Activated CD8-positive, alpha-beta memory T cell treated with anti-CD3 and anti-CD28 coated beads for 24 hours (primary cell): Measurements from ENCODE around the gene AK9.

Experiments used
- DNase-seq: peaks from one replicate; pipeline ENCODE4 v3.0.0-alpha.2; 2020

AK9 gene

GRCh38 chr6:109508166-109508860 is 182.7 kb downstream of the AK9 start:
- DNase-seq = no peak

- DNase-seq = no peak
These were observed 183.4 kb downstream of the AK9 start for GRCh38 chr6:109507490-109508072.

DNA sequence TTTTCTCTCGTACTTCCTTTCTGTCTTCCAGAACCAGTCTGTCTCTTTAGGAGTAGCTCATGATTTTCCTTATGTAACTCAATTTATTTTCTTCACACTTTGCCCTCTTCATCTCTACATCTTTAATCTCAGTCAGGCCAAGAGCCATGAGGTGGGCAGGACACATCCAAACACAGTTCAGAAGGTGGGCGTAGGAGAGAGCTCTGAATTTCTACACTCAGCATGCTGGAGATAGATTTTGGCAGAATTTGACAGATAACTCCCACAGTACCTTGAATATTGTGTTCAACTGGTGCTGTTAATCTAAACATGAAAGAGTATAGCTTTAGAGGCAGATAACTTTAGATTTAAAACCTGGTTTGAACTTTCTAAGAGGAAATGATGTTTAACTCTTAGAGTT is 184.2 kb downstream of the AK9 start:
- no peak for DNase-seq

- DNase-seq = no peak
These were observed 184.7 kb downstream of the AK9 start for GRCh38 chr6:109506314-109506713.

DNA sequence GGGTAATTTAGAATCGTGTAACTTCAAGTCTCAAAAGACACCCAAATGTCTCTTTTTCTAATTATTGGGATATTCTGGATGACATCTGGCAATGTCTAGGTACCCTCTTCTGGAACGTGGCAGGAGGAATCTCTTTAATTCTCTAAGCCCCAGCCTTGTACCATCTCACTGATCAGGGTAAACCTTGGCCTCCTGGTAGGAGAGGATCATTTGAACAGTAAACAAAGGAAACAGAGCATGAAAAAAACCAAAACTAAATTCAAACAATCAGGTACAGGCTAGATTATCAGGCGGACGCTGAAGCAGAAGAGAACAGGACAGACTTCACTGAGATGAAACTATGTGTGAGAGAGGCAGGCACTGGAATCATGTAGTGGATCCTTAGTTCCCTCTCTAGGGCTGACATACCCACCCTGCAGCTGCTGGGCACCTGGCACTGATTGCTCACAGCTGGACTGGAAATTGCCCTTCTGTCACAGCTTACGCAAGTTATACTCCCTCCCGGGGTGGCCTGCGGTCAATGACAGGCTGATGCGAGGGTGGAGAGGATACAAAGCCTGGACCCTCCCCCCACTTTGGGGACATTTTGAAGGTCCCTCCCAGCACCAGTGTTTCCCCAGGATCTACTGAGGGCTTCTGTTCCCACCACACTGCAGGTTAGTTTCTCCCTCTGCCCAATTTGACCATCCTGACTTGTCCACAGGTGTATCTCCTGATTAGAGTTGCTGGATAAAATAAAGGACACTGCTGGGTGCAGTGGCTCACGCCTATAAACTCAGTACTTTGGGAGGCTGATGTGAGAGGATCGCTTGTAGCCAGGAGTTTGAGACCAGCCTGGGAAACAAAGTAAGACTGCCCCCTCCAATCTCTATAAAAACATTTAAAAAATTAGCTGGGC is 187.4 kb downstream of the AK9 start:
- no peak for DNase-seq

- no peak for DNase-seq
These were observed 192.1 kb downstream of the AK9 start for GRCh38 chr6:109498936-109499335.

GRCh38 chr6:109498052-109498451 is 192.9 kb downstream of the AK9 start:
- DNase-seq = no peak

DNA sequence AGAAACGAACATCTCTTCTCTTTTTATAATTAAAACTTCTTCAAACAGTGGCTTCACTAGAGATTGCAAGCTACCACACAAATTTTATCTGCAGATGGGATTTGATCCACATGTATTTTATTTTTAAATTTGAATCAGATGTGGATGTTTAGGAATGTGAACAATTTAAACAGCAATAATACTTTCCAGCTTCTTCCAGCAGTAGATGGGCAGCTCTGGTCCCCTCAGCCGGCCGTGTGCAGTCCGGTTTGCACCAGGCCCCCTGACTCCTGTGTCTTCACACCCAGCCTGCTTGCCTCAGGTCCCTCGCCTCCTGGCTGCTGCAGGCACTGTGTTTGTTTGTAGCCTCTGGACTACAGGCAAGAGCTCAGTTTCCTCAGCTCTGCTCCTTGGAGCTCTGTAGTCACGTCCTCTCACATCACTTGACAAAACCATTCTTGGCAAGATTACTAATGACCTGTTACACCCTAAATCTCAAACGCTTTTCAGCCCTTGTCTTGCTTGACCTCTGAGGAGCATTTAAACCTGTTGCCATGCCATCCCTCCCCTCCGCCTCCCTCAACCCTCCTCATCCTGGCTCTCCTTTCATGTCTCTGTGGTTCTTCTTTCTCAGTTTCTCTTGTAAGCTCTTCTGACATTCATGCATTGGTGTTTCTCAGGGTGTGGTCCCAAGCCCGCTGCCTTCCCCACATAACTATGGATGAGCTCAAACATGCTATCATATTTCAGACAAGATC is 194.8 kb downstream of the AK9 start:
- DNase-seq = no peak

DNA sequence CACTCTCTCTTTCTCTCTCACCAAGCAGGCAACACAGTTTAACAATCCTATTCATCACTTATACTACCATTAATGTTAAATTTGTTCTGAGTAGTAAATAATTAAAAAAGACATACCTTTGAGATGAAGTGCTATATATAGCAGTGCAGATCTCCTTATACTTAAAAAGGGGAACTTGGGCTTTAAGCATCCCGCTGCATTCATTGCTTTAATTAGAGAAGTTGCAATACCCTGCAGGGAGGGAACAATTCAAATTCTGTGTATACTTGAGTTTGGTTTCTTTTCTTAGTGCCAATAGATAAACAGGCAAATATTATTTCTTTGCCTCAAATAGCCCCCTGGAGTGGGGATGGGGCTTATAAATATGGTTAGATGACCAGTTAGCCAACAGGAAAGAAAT is 197.1 kb downstream of the AK9 start:
- DNase-seq = no peak

DNA sequence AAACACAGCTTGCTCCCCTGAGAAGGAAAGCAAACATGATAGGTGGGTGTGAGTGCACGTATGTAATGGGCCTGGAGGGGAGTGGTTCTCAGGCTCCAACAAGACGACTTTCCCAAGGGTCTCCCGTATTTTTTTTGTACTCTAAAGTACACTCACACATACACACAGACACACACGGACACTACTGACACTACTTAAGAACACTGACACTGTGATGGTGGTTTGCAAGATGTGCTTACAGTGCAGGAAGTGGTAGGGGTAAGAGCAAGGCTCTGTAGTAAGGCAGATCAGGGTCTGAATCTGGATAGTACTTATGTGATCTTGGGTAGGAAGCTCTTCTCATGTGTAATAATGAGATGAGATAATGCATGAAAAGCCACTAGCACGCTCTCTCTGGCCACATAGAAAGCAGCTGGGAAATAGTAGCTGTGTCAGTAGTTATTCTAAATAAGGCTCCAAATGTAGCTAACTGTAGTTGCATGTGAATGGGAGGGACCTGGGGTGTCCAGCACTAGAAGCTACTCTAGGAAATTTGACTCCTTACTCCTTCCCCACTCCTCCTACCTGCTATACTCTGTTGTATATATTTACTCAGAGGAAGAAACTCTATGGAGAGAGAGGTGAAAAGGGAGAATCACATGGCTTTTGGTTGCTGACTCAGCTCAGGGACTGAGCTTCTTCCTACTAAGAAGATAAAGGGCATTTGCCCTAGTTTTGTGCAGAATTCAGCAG is 199.6 kb downstream of the AK9 start:
- DNase-seq = peak; percentile 55

DNA sequence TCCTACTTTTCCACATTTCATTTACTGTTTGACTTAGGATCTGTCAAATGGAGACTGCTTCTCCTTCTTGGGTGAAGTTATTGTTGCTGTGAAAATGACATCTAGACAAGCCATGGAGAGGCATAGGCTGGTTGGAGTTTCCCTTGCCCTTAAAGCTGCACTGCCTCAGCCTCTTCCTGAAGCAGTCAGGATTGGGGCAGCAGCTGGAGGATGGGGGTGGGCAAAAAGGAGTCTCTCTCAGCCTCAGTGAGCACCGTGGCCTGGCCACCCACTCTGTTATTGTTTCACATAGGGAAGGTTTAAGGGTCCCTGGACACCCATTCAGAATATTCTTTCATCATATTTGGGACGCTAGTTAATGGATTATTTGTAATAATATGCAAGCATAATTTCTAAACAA is 200.3 kb downstream of the AK9 start:
- peak; percentile 54 for DNase-seq

DNA sequence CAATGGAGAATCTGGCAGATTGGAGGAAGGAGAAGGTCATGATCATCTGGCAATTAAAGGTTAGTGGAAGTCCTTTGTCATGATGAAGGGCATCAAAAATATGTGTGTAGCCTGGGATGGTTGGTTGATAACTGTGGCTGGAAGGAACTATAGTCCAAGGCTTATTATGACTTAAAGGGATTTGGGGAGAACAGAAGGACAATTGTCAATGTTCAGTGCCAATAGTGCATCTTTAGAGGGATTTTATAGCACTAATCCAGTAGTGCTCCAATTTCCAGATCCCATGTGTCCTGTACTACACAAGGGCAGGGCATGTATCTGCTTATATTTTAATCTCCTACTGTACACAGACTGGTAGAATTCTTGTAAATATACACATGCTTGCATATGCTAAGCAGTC is 203.0 kb downstream of the AK9 start:
- DNase-seq = no peak

DNA sequence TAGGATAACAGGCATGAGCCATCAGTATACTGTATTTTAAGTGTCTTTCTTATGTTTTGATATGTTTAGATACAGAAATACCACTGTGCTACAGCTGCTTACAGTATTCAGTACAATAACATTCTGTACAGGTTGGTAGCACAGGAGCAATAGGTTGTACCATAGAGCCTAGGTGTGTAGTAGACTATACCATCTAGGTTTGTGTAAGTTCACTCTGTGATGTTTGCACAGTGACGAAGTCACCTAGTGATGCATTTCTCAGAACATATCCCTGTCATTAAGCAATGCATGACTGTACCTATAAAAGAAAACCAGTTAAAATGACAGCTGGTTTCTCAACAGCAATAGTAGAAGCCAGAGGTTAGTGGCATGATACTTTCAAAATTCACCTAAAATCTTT is 204.9 kb downstream of the AK9 start:
- no peak for DNase-seq

GRCh38 chr6:109485266-109485935 is 205.6 kb downstream of the AK9 start:
- no peak for DNase-seq

DNA sequence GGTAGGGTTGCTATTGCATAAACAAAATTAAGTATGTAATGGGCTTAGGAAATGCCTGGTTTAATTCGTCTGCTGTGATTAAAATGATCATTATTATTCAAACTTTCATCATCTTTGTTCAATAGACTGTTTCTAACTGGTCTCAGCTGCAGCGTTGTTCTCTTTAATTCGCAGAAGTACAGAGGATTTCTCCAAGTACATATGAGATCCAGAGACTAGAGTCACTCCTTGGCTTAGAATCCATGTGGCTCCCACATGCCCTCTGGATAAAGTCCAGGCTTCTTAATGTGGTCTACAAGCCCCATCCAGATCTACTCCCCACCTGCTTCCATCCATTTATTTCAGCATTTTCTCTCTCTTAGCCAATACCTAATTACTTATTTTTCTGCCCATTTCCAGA is 206.9 kb downstream of the AK9 start:
- no peak for DNase-seq

GRCh38 chr6:109483735-109484057 is 207.3 kb downstream of the AK9 start:
- DNase-seq = no peak

- peak; percentile 90 for DNase-seq
These were observed 207.9 kb downstream of the AK9 start, which contains the start of gene ZBTB24 for GRCh38 chr6:109482905-109483734. ZBTB24 (minus strand) TSS chr6:109483219; CDS start chr6:109482026, 1,193 bp downstream.

- DNase-seq = no peak
These were observed 210.0 kb downstream of the AK9 start for GRCh38 chr6:109480993-109481480.

- no peak for DNase-seq
These were observed 212.0 kb downstream of the AK9 start for GRCh38 chr6:109478841-109479624.

DNA sequence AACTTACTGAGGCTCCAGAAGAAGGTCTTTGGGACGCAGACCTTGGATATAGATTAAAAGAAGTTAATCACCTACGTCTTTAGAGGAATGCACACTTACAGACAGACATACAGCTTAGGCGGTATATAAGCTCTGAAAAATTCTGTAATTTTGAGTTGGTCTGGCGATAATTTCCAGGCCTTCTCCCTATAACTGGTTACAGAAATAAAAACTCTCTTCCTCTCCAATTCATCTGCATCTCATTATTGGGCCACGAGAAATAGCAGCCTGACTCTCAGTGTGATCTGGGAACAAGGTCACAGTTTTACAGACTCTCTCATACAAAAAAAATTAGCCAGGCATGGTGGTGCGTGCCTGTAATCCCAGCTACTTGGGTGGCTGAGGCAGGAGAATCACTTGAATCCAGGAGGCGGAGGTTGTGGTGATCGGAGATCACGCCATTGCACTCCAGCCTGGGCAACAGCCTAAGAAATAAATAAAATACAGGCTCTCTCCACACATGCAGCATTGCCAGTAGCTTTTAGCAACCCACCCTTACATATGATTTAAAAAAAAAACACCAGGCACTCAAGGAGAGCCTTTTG is 212.7 kb downstream of the AK9 start:
- no peak for DNase-seq
